ENCODE data around the gene USP4.
A peak's percentile ranks its signal among the peaks of the same experiment; 100 is the strongest.

USP4 gene

GRCh38 chr3:49295489-49296058 is 44.3 kb downstream of the USP4 start:
- peak; percentile 73 for DNase-seq

- no peak for DNase-seq
Measured at GRCh38 chr3:49294343-49294742, 45.5 kb downstream of the USP4 start.

- no peak for DNase-seq
Measured at GRCh38 chr3:49283997-49284396, 55.9 kb downstream of the USP4 start.

GRCh38 chr3:49279376-49279775 is 60.5 kb downstream of the USP4 start:
- no peak for DNase-seq

- DNase-seq = no peak
Measured at GRCh38 chr3:49278548-49278947, 61.3 kb downstream of the USP4 start.

- peak; percentile 56 for DNase-seq
Measured at GRCh38 chr3:49277383-49277775, 62.5 kb downstream of the USP4 start.

GRCh38 chr3:49276475-49277382 is 63.1 kb downstream of the USP4 start, which contains the start of gene C3orf62:
C3orf62 (minus strand) TSS chr3:49277232; CDS start chr3:49276872, 360 bp downstream.
- peak; percentile 85 for DNase-seq

- peak; percentile 44 for DNase-seq
Measured at GRCh38 chr3:49273825-49274532, 65.9 kb downstream of the USP4 start.

GRCh38 chr3:49271047-49271446 is 68.8 kb downstream of the USP4 start:
- DNase-seq = no peak

GRCh38 chr3:49270156-49270500 is 69.7 kb downstream of the USP4 start:
- no peak for DNase-seq

GRCh38 chr3:49269443-49270155 is 70.3 kb downstream of the USP4 start:
- no peak for DNase-seq

- no peak for DNase-seq
Measured at GRCh38 chr3:49266410-49267095, 73.3 kb downstream of the USP4 start.

- no peak for DNase-seq
Measured at GRCh38 chr3:49265661-49266386, 74.0 kb downstream of the USP4 start.

- DNase-seq = no peak
Measured at GRCh38 chr3:49263159-49263889, 76.5 kb downstream of the USP4 start.

GRCh38 chr3:49260806-49261324 is 79.0 kb downstream of the USP4 start:
- DNase-seq = no peak

GRCh38 chr3:49257187-49257586 is 82.7 kb downstream of the USP4 start:
- no peak for DNase-seq

GRCh38 chr3:49255718-49256511 is 83.9 kb downstream of the USP4 start:
- DNase-seq = no peak

- DNase-seq = peak; percentile 40
Measured at GRCh38 chr3:49255112-49255511, 84.7 kb downstream of the USP4 start.

GRCh38 chr3:49253512-49253911 is 86.3 kb downstream of the USP4 start:
- DNase-seq = no peak

- no peak for DNase-seq
Measured at GRCh38 chr3:49248840-49249227, 91.0 kb downstream of the USP4 start.

All from hematopoietic multipotent progenitor cell treated with erythropoietin and hydrocortisone succinate and interleukin-3 and kit ligand, for 8 days (in vitro differentiated cells).